Measurements from ENCODE around the gene OMG.
"Not testable (repeated sequence)": the region's sequence is repeated elsewhere in the genome, so short reads cannot be mapped to it uniquely, and the experiment has no call there.

The OMG gene

DNA sequence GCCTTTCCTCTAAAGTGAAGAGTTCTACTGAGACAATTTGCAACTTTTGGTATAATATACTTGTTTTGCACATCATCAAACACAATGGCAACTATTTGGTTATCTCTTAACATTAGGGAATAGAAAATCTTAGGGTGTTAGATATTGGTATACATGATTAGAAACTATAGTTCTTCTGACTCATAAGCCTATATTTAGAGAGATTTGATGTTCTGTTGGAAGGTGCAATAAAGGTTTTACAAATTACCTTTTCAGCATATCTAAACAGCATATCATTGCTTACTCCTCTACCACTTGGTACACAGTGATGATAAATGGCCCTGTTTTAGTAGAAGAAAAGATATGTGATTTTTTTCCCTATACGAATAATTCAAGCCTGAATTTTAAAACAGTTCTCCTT, 10.6 kb upstream of the OMG start:
- DNase-seq: no peak

DNA sequence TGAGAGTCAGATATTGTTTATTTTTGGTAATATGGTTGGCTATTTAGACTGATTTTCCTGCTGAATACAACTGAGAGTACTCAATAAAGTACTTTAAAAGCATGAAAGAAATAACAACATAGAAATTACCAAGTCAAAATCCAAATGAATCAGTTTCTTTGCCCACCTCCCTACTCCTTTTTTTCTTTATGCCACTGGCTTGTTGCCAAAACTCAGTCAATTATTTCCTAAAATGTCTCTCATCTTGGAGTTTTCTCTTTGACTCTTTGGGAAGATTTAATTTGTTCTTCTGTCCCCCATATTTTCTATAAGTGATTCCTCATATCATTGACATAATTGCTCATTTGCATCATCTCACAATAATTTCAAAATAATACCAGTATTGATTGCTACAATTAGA, 2.6 kb upstream of the OMG start:
- no peak for DNase-seq

DNA sequence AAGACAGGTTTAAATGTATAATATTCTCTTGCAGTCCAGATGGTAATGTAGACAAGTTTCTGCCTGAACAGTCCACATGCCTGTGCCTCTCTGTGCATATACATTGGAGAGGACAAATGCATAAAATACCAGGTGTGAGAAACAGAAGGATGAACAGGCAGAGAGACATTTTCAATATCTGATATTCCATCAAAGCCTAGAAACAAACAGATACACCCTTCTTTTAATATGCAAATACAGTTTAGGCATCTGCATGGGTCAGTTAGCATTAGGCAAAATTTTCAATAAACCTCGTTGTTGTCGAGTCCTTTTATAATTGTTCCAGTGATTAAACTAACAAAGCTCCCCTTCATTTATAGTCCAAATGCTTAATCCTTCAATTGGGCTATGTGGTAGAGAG, 897 bp downstream of the OMG start:
- no peak for DNase-seq

DNA sequence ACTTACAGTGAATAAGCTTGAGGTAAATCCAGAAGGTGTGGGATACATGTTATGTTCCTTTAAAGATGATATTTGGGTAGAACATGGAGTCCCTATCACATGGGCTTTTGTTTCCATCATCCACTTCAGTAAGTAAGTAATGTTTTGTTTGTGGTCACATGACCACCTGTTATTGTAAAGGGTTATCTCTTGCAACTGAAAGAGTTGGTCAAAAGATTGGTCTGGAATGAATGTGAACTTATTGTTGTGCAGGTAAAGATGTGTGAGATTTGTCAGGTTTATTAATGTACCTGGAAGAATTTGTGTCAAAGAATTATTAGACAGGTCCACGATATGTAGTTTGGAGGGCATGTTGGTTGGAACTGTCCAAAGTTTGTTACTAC, 1.6 kb downstream of the OMG start:
- no peak for DNase-seq

DNA sequence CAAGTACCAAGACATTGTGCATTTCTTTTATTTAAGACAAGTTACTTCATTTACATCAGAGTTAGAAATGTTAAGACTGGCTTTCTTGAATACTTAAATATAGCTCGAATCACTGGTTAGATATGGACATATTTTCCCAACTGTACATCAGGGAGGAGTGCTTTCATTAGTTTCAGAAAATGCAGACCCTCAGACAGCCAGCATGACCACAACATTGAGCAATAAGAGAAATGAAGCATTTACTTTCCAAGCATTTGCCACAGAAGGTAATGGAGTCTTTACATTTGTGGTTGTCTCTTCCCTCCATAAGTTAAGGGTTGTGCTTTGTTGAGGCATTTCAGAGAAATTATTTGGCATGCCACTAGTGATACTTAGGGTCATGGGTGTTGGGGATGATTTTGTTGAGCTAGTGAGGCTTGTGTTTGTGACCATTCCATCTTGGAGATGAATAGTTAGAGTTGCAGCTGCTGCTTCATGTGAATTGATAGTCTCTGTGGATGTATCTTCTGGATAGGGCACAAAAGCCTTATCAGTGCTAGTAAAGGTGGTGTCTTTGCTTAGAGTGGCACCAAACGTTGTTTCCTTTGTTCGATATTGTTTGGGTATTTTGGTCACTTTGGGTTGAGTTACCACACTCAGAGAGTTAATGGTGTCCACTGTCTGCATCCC, 2.1 kb downstream of the OMG start:
- no peak for DNase-seq

DNA sequence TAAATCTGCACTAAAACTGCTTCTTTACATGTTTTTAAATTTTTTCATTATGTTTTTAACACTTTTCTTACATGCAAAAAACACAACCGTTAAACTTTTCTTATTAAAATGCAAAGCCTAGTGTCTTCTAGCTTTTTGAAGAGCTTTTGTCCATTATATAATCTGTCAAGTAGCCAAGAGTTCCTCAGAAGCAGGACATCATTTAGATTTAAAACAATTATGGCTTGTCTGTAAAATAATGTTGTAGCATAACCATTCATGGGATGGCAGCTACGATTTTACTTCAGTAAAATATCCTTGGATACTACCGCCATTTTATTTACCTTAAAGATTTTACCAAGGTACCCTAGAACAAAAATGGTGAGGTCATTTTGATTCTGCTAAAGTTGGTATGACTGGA, 2.8 kb downstream of the OMG start:
- no peak for DNase-seq

DNA sequence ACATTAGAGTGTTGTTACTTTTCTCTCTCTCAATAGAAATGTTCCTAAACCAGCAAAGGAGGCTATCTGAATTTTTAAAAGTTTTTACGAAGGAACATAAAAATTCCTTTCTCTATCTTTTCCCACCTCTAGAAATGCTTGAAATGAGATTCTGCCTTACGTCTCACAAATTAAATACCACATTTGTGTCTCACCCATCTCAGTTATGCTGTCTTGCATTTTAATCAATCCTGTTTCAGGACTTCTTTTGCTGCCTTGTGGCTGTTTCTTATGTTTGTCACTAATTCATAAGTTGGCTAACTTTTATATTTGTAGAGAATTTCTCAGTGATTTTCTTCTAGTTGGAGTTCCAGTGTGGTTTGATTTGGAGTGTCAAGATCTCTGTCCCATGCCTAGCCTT, 3.5 kb downstream of the OMG start:
- no peak for DNase-seq

DNA sequence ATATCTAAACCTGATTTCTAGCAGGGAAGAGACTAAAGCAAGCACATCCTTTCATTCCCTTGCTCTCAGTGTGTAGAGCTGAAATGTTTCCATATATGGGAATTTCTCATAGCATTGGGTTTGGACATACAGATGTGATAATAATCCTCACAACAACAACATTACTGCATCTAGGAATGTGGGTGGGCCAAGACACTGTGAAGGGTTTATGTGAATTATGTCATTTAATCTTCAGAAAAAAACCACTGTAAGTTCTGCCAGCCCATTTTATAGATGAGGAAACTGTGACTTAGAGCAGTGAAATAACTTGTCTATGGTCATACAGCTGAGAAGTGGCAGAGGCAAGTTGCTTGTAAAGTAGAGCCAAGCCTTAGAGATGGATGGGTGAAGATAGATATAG, 5.2 kb downstream of the OMG start:
- no peak for DNase-seq

DNA sequence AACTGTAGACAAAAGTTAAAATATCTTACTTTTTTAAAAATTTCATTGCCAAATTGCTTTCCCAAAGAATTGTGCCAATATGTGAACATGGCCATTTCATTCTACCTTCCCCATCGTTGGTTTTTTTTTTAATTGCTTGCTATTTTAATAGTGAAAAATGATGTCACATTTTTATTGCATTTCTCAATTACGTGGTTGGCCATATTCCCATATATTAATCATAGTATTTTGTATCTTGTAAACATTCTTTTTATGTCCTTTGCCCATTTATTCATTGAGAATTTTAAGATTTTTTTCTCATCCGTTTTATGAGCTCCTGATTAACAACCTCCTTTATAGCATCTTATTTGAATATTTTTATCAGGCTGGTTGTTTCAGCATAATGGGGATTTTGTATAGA, 7.2 kb downstream of the OMG start:
- no peak for DNase-seq

DNA sequence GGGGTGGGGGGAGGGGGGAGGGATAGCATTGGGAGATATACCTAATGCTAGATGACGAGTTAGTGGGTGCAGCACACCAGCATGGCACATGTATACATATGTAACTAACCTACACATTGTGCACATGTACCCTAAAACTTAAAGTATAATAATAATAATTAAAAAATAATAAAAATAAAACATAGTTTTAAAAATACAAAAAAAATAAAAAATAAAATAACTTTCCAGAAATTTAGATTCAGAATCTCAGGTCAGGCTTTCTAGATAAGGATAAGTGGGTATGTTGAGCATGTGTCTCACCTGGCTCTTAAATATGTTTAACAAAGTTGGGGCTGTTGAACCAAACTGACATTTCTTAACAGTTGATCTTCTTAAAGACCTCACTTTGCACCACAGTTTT, 9.1 kb downstream of the OMG start:
- DNase-seq: not testable (repeated sequence)

DNA sequence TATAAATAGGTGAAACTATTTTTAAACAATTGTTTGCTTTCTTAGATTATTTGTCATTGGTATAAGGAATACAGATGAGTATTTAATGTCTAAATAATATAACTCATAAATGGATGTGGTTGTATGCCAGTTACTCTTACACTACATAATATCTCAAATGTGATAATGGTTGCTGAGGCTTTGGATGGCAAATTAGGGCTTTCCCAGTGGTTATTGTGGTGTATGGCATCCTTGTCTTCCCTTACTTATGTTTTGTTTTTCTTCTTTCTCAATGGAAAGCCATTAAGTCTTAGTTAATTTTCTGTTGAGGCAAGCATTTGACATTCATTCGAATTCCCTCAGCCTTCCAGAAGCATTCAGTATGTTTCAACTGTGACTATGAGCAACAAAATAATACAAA, 10.5 kb downstream of the OMG start:
- no peak for DNase-seq

DNA sequence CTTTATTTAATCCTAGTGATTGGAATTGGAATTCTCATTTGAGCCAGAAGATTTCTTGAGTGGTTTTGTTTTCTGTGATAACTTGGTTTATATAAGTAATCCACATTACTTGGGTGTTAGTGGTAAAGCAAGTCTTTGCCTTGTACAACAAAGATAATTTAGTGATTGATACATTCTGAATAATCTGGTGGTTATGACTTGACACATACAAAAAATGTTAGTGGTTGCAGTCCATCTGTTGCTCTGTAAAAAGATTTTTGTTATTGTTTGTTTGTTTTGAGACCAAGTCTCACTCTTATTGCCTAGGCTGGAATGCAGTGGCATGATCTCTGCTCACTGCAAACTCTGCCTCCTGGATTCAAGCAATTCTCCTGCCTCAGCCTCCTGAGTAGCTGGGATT, 13.2 kb downstream of the OMG start:
- DNase-seq: no peak

DNA sequence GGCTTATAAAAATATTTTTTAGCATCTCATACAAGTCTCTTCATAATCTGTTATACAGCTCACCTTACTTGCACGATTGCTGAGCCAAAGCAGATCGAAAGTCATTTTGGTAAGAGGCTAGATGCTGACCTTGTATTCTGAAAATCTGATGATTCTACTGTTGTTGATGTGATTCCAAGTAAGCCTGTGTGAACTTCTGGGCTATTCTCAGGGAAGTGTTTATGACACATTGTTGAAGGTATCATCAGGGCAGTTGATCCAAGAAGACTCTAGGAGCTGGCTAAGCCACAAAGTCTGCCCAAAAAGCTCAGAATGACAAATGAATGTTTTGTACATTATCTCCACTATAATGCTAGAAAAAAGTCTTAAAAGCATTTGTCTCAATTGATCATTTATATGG, 16.0 kb downstream of the OMG start:
- no peak for DNase-seq

DNA sequence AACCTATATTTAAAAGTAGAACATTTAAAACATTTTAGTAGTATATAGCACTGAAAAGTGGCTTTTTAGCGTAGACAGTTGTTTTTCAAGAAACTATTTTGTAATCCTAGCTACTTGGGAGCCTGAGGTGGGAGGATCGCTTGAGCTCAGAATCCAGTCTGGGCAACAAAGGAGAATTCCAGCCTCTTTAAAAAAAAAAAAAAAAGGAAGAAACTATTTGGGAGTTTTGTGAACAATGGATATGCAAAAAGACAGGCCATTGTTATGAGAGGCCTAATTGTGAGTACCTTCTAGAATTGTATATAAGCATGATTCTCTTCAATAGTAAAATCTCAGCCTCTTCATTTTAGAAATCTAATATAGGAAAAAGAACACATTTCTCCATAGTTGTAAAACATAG, 17.6 kb downstream of the OMG start:
- DNase-seq: no peak

DNA sequence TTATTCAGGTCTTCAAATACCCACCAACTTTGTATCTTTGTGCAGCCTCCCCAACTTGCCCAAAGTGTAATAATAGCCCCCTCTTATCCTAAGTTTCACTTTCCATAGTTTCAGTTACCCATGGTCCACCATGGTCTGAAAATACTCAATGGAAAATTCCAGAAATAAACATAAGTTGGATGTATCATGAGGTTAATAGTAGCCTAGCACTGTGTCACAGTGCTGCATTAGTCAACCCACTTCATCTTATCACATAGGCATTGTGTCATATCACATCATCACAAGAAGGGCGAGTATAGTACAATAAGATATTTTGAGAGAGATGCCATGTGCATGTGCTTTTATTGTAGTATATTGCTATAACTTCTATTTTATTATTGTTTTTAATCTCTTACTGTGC, 21.9 kb downstream of the OMG start:
- no peak for DNase-seq

DNA sequence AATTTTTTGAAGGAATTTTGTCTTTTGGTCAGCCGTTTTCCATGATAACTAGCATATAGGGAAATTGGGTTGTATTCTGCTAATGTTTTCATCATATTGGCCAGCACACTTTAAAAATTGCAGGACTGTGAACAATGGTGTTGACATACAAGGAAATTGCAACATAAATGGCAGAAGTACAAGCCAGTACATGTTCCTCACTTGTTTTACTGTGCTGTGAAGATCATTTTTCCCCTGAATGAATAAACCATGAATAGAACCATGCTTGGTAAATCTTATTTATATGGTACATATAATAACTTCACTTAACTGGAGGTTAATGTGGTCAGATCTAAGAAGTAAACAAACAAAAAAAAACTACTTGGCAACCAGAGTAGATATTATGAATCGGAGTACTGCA, 22.8 kb downstream of the OMG start:
- DNase-seq: no peak

DNA sequence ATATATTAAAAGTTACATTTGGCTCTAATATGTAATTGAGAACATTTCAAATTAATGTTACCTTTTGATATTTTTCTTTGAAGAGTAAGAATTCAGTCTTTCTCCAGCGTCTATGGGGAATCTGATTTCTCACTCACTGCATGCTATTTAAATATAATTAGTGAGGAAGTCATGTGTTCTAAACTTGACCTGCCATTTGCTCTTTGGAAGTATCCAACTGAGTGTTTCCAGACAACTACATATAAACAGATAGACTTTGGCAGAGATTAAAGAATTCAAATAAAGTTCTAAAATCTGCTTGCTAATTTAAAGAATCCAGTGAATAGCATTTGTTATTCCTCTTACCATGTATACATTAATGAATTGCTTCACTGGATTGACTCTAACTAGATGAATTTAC, 23.5 kb downstream of the OMG start:
- no peak for DNase-seq

DNA sequence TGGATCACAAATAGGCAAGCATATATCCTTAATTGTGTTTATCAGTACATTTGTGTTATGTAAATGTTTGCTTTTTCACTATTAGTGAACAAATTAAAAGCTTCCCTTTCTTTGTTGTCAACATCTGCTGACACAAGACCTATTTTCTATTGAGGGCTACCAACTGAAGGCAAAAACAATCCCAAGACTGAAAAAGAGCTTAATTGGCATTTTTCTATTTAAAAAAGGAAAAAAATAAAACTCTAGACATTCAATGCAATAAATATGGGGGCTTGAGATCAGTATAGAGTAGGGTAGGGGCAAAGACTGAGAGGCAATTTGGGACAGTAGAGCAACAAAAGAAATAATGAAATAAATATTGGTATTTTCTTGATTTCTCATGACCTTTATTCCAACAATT, 24.2 kb downstream of the OMG start:
- no peak for DNase-seq

DNA sequence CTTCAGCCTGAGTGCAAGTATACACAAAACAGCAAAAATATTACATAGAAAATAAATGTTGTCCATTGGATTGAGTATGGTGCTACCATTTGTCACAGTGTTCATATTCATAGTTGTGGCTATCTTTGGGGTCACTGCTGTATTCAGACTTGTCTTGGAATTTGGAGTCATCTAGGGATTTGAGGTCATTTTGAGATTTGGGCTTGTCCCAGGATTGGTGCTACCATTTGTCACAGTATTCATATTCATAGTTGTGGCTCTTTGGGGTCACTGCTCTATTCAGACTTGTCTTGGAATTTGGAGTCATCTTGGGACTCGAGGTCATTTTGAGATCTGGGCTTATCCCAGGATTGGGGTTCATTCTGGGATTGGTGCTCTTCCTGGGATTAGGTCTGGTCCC, 24.8 kb downstream of the OMG start:
- DNase-seq: no peak

DNA sequence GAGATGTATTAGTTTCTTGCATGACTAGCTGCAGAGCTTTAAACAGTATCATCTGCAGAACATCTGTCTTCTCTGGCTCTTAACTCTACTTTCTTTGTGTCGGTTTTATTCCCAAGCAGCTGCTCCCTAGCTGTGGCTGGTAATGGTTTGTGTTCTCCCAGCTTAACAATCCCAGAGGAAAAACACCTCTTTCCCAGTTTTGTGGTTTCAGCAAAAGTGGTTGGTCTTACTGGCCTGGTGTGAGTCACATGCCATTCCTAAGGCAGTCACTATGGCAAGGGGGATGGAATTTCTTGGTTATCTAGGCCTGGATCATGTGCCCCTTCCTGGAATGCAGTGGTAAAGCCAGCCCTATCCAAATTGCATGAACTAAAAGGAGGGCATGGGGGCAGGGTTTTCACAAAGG, 27.5 kb downstream of the OMG start:
- DNase-seq: no peak

DNA sequence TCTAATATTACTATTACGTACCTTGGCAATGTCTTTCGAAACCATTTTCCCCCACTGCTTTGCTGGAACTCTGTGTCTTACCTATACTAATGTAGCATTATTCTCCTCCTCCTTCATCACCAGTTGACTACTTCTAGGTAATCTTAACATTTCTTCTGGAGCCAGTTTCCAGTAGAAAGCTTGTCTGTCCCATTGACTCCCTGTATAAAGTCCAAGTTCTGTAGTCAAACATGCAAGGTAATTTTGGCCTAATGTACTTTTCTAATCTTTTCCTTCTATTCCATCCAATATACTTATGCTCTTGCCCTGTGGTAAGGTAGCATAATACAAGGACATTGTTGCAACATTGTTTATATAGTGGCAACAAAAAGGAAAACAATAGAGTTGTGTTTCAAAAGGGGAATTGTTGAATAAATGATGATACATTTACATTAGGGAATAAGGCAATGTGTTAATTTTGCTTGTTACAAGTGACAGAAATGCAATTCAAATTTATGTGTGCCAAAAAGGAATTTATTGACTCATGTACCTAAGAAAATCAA, 27.9 kb downstream of the OMG start:
- DNase-seq: no peak

DNA sequence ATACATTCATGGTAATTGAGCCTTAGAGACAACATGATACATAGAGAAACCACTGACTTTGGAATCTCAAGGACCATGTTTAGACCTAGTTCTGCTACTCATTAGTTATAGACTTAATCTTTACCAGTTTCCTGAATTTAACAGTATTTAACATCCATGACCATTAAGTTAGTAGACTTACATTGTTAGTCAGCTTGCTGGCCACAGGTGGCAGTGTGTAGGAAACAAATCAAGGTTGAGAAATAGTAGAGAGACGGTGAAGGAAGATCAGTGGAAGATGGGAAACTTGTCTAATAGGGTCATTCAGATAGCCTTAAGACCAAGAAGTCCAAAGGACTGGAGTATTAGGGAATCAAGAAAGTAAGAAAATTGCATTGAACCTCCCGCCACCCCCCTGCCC, 31.0 kb downstream of the OMG start:
- DNase-seq: no peak

DNA sequence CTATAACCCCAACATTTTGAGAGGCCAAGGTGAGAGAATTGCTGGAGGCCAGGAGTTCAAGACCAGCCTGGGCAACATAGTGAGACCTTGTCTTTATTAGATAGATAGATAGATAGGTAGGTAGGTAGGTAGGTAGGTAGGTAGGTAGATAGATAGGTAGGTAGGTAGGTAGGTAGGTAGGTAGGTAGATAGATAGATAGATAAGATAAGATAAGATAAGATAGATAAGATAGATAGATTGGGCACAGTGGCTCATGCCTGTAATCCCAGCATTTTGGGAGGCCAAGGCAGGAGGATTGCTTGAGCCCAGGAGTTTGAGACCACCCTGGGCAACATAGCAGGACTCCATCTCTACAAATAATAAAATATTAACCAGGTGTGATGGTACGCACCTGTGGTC, 34.1 kb downstream of the OMG start:
- not testable (repeated sequence) for DNase-seq

DNA sequence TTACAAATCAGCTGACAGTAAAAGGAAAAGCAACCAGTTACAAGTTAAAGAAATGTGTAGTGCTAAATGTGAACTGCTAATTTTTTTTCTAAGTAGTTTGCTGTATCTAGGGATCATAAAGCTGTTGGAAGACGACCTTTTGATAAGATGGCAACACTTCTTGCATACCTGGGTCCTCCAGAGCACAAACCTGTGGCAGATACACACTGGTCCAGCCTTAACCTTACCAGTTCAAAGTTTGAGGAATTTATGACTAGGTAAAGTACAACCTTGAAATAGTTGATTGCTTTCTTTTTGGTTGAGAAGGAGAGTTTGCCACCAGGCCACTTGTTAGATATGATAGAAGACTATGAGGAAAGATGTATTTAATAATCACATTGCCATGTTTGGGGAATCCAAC, 35.4 kb downstream of the OMG start:
- DNase-seq: no peak

DNA sequence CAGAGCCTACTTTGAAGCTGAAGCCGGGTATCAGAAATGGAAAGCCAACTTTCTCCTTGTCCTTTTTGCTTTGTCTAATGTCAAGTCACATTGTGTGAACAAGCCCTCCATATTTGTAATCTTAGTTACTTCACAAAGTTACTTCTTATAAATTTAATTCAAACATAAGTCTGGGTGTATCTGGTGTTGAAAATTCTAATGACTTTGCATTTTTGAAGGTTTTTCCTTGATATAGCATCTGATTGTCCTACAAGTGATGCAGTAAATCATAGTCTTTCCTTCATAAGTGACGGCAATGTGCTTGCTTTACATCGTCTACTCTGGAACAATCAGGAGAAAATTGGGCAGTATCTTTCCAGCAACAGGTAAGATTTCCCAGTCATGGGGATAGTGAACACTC, 36.9 kb downstream of the OMG start:
- DNase-seq: no peak

DNA sequence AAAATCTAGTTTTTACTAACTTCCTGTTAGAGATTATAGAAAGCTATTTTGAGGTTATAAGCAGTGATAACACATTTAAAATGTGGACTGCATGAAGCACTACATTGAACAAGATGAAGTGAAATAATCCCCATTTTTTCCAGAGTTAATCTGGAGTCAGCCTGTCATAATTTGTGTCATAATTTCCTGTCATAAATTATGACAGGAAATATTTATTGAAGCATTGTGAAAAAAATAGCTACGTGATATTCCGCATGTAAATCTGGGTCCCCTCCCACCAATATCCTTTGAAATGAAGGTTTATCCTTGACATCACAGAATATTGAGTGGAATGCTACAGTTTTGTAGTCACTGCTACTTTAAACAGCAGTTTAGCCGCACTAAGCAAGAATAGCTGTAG, 40.1 kb downstream of the OMG start:
- DNase-seq: no peak

Measured in stimulated activated CD8-positive, alpha-beta memory T cell treated with anti-CD3 and anti-CD28 coated beads, Interleukin-4, amount 100 ng/mL, for 48 hours (primary cell).